Testis (tissue), 3 donors: Measurements from ENCODE around the gene FAM98A. TPM values are rescaled to one million over a fixed set of nuclear protein-coding genes. Genes with fewer than 3 reads are reported as not detected.

Source experiments
- DNase-seq: peaks from one replicate; pipeline ENCODE4 v3.0.0-alpha.2; 2019
- H3K27ac ChIP-seq, 2 donors: fragments of 200-600 bp; sonication (generic); one replicate each; pipeline ENCODE4 v1.5.1; 2019
- H3K27me3 ChIP-seq: fragments of 200-600 bp; sonication (generic); one replicate; pipeline ENCODE4 v1.5.1; 2019
- H3K36me3 ChIP-seq: fragments of 200-600 bp; sonication (generic); one replicate; pipeline ENCODE4 v1.5.1; 2017; ENCODE audit warnings: low read depth; ENCODE audit errors: missing control alignments
- H3K4me1 ChIP-seq: fragments of 200-600 bp; sonication (generic); one replicate; pipeline ENCODE4 v1.5.1; 2019
- H3K4me3 ChIP-seq, 2 donors: fragments of 200-600 bp; sonication (generic); one replicate each; pipeline ENCODE4 v1.5.1; 2017 to 2019
- H3K9me3 ChIP-seq: fragments of 200-600 bp; sonication (generic); one replicate; pipeline ENCODE4 v1.5.1; 2017
- CTCF ChIP-seq, 3 experiments: fragments of 450-650 bp in 2 of 3; fragments of 200-600 bp in 1 of 3; sonication (generic) in 1 of 3; IDR thresholded peaks; one replicate each; pipeline ENCODE4 v1.5.1; 2016 to 2019; ENCODE audit warnings: antibody characterized with exemption in 3 of 3, mild to moderate bottlenecking in 2 of 3, moderate library complexity in 1 of 3
- POLR2A ChIP-seq: fragments of 450-650 bp; IDR thresholded peaks from one replicate; pipeline ENCODE4 v1.6.1; 2017; ENCODE audit warnings: antibody characterized with exemption, mild to moderate bottlenecking, moderate library complexity
- WGBS, 2 donors: methylation state at CpG; one replicate each; pipeline ENCODE4 v1.1.5; 2018; 5-methylcytosine and 5-hydroxymethylcytosine counted together
- intact Hi-C: fragments of 100-400 bp; cut with DNase I; formaldehyde crosslinking; loops from one replicate; pipeline ENCODE4 v1.15.1; 2023; ENCODE audit warnings: low total_unique reads
- polyA plus RNA-seq: library from polyadenylated mRNA; stranded (reverse); fragments of 350-450 nt; fragmentation: Illumina TruSeq; extraction: RNeasy Lipid Tissue Mini Kit (QIAGEN cat#74804); gene quantifications from one replicate; pipeline ENCODE4 v1.2.3, GENCODE V29; 2014; ENCODE audit warnings: low read depth, low replicate concordance; ENCODE audit not compliant: insufficient read depth
- total RNA-seq, 2 donors: library from RNA; depleted of rRNA; stranded (reverse); fragments of >200 nt; gene quantifications; one replicate each; pipeline ENCODE4 v1.2.3, GENCODE V29; 2016

The FAM98A gene
- total and polyA plus RNA-seq, 3 donors from 2014 or later, result 133 to 231 (median 134) TPM

GRCh38 chr2:33633315-33633714, 34.2 kb upstream of the FAM98A start:
- H3K27ac ChIP-seq, result no peak overlapping the region
- intact Hi-C loops, result no loop called here
- 74 to 77% methylated on average over 2 of the region's 2 CpGs for WGBS, 2 donors
- TF ChIP-seq CTCF (IDR thresholded peaks at IDR 0.05), result no peak
- no peak for TF ChIP-seq POLR2A
- H3K27me3 ChIP-seq, result no peaks in the 10 kb centered on the region
- peaks cover 6% of the 10 kb centered on the region for H3K4me1 ChIP-seq
- no peaks in the 10 kb centered on the region for H3K9me3 ChIP-seq
- no peak overlapping the region for H3K4me3 ChIP-seq
- H3K36me3 ChIP-seq, result no peaks in the 10 kb centered on the region
- no peak for DNase-seq

GRCh38 chr2:33632831-33633230, 33.7 kb upstream of the FAM98A start:
- intact Hi-C loops, result no loop called here
- Histone ChIP-seq H3K9me3 (no peaks in the 10 kb centered on the region), H3K4me1 (peaks cover 8% of the 10 kb centered on the region), H3K27ac (no peak overlapping the region), H3K4me3 (no peak overlapping the region), H3K27me3 (no peaks in the 10 kb centered on the region), H3K36me3 (no peaks in the 10 kb centered on the region)
- 82% methylated on average over 2 of the region's 2 CpGs for WGBS, 2 donors
- DNase-seq, result no peak
- TF ChIP-seq CTCF (IDR thresholded peaks at IDR 0.05) (no peak), POLR2A (no peak)

- H3K4me3 ChIP-seq, result no peak overlapping the region
- H3K4me1 ChIP-seq, result peaks cover 25% of the 10 kb centered on the region
- H3K27ac ChIP-seq, result peak overlapping the region; percentile 1 to 55
- no peaks in the 10 kb centered on the region for H3K9me3 ChIP-seq
- TF ChIP-seq POLR2A (no peak), CTCF (IDR thresholded peaks at IDR 0.05) (no peak)
- intact Hi-C loops, result no loop called here
- no peaks in the 10 kb centered on the region for H3K36me3 ChIP-seq
- H3K27me3 ChIP-seq, result no peaks in the 10 kb centered on the region
- DNase-seq, result no peak
- WGBS, 2 donors, result 48 to 66% methylated on average over 6 of the region's 6 CpGs
Observed at GRCh38 chr2:33628031-33628827, 29.1 kb upstream of the FAM98A start.

GRCh38 chr2:33619028-33619427, 19.9 kb upstream of the FAM98A start:
- Histone ChIP-seq H3K27ac (no peak overlapping the region), H3K9me3 (no peaks in the 10 kb centered on the region), H3K27me3 (no peaks in the 10 kb centered on the region), H3K36me3 (no peaks in the 10 kb centered on the region), H3K4me1 (peaks cover 4% of the 10 kb centered on the region), H3K4me3 (no peak overlapping the region)
- TF ChIP-seq POLR2A, result no peak
- no peak for TF ChIP-seq CTCF (IDR thresholded peaks at IDR 0.05)
- WGBS, 2 donors, result 100% methylated on average over 1 of the region's 1 CpG
- DNase-seq, result no peak
- intact Hi-C loops, result no loop called here

GRCh38 chr2:33617989-33618388, 18.9 kb upstream of the FAM98A start:
- H3K36me3 ChIP-seq, result no peaks in the 10 kb centered on the region
- intact Hi-C loops, result no loop called here
- H3K27me3 ChIP-seq, result no peaks in the 10 kb centered on the region
- TF ChIP-seq POLR2A (no peak), CTCF (IDR thresholded peaks at IDR 0.05) (no peak)
- H3K27ac ChIP-seq, result no peak overlapping the region
- H3K4me1 ChIP-seq, result peaks cover 2% of the 10 kb centered on the region
- no peak for DNase-seq
- WGBS, 2 donors, result 96 to 98% methylated on average over 1 of the region's 1 CpG
- H3K4me3 ChIP-seq, result no peak overlapping the region
- no peaks in the 10 kb centered on the region for H3K9me3 ChIP-seq
